ENCODE data around the gene MYBPC3.

The MYBPC3 gene

DNA sequence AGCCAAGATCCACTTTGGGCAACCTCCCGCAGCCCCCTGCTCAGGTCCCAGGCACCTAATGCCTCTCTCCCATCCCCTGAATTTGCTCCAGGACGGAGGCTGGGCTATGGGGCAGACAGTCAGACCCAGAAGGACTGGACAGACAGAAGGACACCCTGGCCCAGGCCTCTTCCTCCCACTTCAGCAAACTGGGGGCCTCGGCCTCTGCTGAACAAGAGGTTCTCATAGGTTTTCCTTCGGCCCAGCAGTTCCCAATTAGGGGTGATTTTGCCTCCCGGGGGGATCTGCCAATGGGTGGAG is 22.2 kb upstream of the MYBPC3 start:
- no peak for DNase-seq (ENCODE audit: low read depth)
- in situ Hi-C loops (cut with HindIII; ENCODE audit: low sequenced_read_pairs), result no loop called here
- no peak overlapping the region for H3K4me3 ChIP-seq (ENCODE audit: low read depth, low read length)
- TF ChIP-seq CTCF (IDR thresholded peaks at IDR 0.05; ENCODE audit: low read depth, low read length, missing control alignments), result no peak

DNA sequence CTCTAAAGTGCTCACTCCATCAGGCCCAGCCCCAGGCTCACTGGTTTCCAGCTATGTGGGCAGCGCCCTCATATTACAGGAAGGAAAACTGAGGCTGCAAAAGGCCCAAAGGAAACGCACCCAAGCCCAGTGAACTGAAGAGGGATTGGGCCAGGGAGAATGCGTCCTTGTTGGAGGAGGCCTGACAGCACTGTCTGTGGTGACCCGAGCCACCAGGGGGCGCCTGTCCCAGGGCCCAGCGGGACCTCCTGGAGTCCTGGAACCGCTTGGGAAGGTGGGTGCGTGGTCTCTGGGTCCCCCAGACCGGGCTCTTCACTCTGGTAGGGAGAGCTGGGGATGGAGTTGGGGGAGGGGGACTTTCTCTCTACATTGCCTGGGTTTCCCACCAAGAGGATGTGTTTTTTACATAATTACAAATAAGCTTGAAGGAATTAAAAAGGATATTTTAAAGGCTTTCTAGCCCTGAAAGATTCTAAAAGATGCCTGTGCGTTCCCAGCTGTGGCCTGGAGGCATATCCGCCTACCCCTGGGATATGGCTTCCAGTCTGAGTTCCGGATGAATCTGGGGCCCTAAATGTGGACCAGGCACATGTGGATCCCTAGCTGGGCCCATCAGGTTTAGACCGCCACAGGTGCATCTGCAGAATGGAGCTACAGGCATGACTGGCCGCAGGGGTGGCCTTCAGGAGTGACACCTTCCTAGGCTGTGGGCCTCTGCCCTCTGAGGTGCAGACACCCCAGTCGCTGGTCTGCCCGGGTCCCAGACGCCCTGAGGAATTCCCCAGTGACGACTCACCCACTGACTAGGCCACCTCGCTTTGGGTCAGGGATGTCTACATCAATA is 21.6 kb upstream of the MYBPC3 start:
- in situ Hi-C loops (cut with HindIII; ENCODE audit: low sequenced_read_pairs), result no loop called here
- peak; percentile 24 for DNase-seq (ENCODE audit: low read depth)
- H3K4me3 ChIP-seq (ENCODE audit: low read depth, low read length), result no peak overlapping the region
- peak; percentile 97 for TF ChIP-seq CTCF (IDR thresholded peaks at IDR 0.05; ENCODE audit: low read depth, low read length, missing control alignments)

GRCh38 chr11:47372422-47372821 is 19.9 kb upstream of the MYBPC3 start:
- no peak for TF ChIP-seq CTCF (IDR thresholded peaks at IDR 0.05; ENCODE audit: low read depth, low read length, missing control alignments)
- no peak overlapping the region for H3K4me3 ChIP-seq (ENCODE audit: low read depth, low read length)
- DNase-seq (ENCODE audit: low read depth), result no peak
- in situ Hi-C loops (cut with HindIII; ENCODE audit: low sequenced_read_pairs), result no loop called here

DNA sequence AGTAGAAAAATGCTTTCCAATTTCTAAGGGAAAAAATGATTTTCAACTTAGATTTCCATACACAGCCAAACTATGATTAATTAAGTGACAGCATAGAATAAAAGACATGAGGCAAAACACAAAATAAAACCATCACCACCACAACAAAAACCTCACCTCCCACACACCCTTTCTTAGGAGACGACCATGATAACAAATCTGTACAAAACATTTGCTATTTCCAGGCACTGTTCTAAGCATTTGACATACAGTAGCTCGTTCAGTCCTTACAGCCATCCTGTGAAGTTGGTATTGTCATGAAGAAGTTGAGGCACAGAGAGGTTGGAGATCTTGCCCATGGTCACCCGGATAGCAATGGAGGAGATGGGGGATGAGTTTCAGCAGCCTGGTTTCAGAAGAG is 17.2 kb upstream of the MYBPC3 start:
- H3K4me3 ChIP-seq (ENCODE audit: low read depth, low read length), result no peak overlapping the region
- DNase-seq (ENCODE audit: low read depth), result no peak
- no peak for TF ChIP-seq CTCF (IDR thresholded peaks at IDR 0.05; ENCODE audit: low read depth, low read length, missing control alignments)
- in situ Hi-C loops (cut with HindIII; ENCODE audit: low sequenced_read_pairs), result no loop called here

DNA sequence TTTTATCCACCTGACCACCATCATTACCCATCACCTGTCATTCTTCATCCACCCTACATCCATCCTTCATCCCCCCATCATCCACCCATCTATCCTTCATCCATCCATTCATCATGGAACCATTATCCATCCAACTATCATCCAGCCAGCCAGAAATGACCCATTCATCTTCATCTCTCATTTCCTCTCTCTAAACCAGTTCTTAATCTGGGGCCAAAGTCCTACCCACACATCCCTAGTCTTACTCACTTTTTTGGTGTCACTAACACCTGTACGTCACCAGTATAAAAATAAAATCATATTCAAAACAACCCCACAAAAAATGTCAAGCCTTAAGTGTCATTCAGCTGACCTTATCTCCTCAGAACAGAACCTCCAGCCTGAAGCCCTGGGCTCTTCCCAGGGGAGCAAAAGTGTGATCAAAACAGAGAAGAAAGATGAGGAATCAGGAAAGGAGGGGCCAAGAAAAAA is 13.6 kb upstream of the MYBPC3 start:
- DNase-seq (ENCODE audit: low read depth), result no peak
- no peak overlapping the region for H3K4me3 ChIP-seq (ENCODE audit: low read depth, low read length)
- in situ Hi-C loops (cut with HindIII; ENCODE audit: low sequenced_read_pairs), result no loop called here
- no peak for TF ChIP-seq CTCF (IDR thresholded peaks at IDR 0.05; ENCODE audit: low read depth, low read length, missing control alignments)

GRCh38 chr11:47361419-47361818 is 8.9 kb upstream of the MYBPC3 start:
- no peak overlapping the region for H3K4me3 ChIP-seq (ENCODE audit: low read depth, low read length)
- in situ Hi-C loops (cut with HindIII; ENCODE audit: low sequenced_read_pairs), result no loop called here
- no peak for TF ChIP-seq CTCF (IDR thresholded peaks at IDR 0.05; ENCODE audit: low read depth, low read length, missing control alignments)
- DNase-seq (ENCODE audit: low read depth), result no peak
